DMS53 (cell line): Measurements from ENCODE around the gene ADAM8.

Experiments
- DNase-seq: peaks from one replicate; lab custom pipeline; 2025; lab: John Stamatoyannopoulos, UW

Gene ADAM8

GRCh38 chr10:133281628-133282372 lies 5.1 kb upstream of the ADAM8 start:
- no peak for DNase-seq

GRCh38 chr10:133281084-133281483 lies 4.4 kb upstream of the ADAM8 start:
- DNase-seq = no peak

- DNase-seq = no peak
These were observed 3.9 kb upstream of the ADAM8 start for GRCh38 chr10:133280391-133281059.

- no peak for DNase-seq
These were observed 2.9 kb upstream of the ADAM8 start for GRCh38 chr10:133279326-133280226.

GRCh38 chr10:133278577-133279265 lies 2.1 kb upstream of the ADAM8 start:
- DNase-seq = peak; percentile 51

GRCh38 chr10:133277993-133278576 lies 1.4 kb upstream of the ADAM8 start:
- DNase-seq = no peak

GRCh38 chr10:133277277-133277992 lies 767 bp upstream of the ADAM8 start:
- DNase-seq = no peak

GRCh38 chr10:133276100-133276434 lies 601 bp downstream of the ADAM8 start:
- DNase-seq = no peak

- DNase-seq = peak; percentile 29
These were observed 980 bp downstream of the ADAM8 start for GRCh38 chr10:133275684-133276092.

- DNase-seq = peak; percentile 40
These were observed 1.7 kb downstream of the ADAM8 start for GRCh38 chr10:133274751-133275683.

- DNase-seq = peak; percentile 28
These were observed 3.0 kb downstream of the ADAM8 start for GRCh38 chr10:133273534-133274143.

GRCh38 chr10:133272964-133273420 lies 3.7 kb downstream of the ADAM8 start:
- DNase-seq = no peak

- no peak for DNase-seq
These were observed 4.2 kb downstream of the ADAM8 start for GRCh38 chr10:133272301-133272963.

GRCh38 chr10:133271521-133272300 lies 5.0 kb downstream of the ADAM8 start:
- no peak for DNase-seq

GRCh38 chr10:133270773-133271297 lies 5.8 kb downstream of the ADAM8 start:
- no peak for DNase-seq

GRCh38 chr10:133270204-133270603 lies 6.5 kb downstream of the ADAM8 start:
- DNase-seq = no peak

- no peak for DNase-seq
These were observed 7.3 kb downstream of the ADAM8 start for GRCh38 chr10:133269367-133269766.

GRCh38 chr10:133268532-133268931 lies 8.1 kb downstream of the ADAM8 start:
- no peak for DNase-seq
